Natural killer cell (primary cell): Measurements from ENCODE around the gene PHF3. TPM values are rescaled to one million over a fixed set of nuclear protein-coding genes. Genes with fewer than 3 reads are reported as not detected.
"Not testable (repeated sequence)": the region's sequence is repeated elsewhere in the genome, so short reads cannot be mapped to it uniquely, and the experiment has no call there.

Experiments used
- ATAC-seq, 3 donors: fragments of 150-1000 bp in 2 of 3; fragments of 200-7000 bp in 1 of 3; cut with Tn5 transposase; 1 replicate in 1 of 3; 2 replicates in 2 of 3; pipeline ENCODE4 v1.10.0; 2021; ENCODE audit warnings: mild to moderate bottlenecking in 2 of 3, moderate library complexity in 2 of 3
- DNase-seq, 2 donors: peaks; one replicate each; pipeline versions ENCODE4 v3.0.0 to v3.0.0-alpha.2; 2013 to 2021; ENCODE audit warnings: mixed read lengths in 1 of 2
- H3K27ac ChIP-seq: one replicate; pipeline ENCODE4 v1.5.1; 2013; ENCODE audit warnings: mild to moderate bottlenecking, low read length
- H3K27me3 ChIP-seq: one replicate; pipeline ENCODE4 v1.6.1; 2013; ENCODE audit warnings: low read length; ENCODE audit not compliant: control insufficient read depth, insufficient read depth
- H3K36me3 ChIP-seq: one replicate; pipeline ENCODE4 v1.6.1; 2013; ENCODE audit warnings: low read length; ENCODE audit not compliant: control insufficient read depth, insufficient read depth
- H3K4me1 ChIP-seq: one replicate; pipeline ENCODE4 v1.6.1; 2013; ENCODE audit warnings: low read length; ENCODE audit not compliant: control insufficient read depth, insufficient read depth
- H3K4me3 ChIP-seq: one replicate; pipeline ENCODE4 v1.5.1; 2013; ENCODE audit warnings: low read length
- H3K9me3 ChIP-seq: one replicate; pipeline ENCODE4 v1.6.1; 2013; ENCODE audit warnings: low read length; ENCODE audit not compliant: control insufficient read depth, insufficient read depth
- H3K27ac Mint-ChIP-seq, 2 donors: one replicate each; pipeline ENCODE4 v1.8.0; 2022; ENCODE audit warnings: mild to moderate bottlenecking in 2 of 2, mixed read lengths in 2 of 2, moderate library complexity in 1 of 2
- H3K27me3 Mint-ChIP-seq, 2 donors: one replicate each; pipeline ENCODE4 v1.8.0; 2022; ENCODE audit warnings: low read depth in 2 of 2, mixed read lengths in 2 of 2
- H3K36me3 Mint-ChIP-seq: one replicate; pipeline ENCODE4 v1.8.0; 2022; ENCODE audit warnings: mixed read lengths
- H3K4me1 Mint-ChIP-seq, 2 donors: one replicate each; pipeline ENCODE4 v1.8.0; 2022; ENCODE audit warnings: mixed read lengths in 2 of 2
- H3K4me3 Mint-ChIP-seq: one replicate; pipeline ENCODE4 v1.8.0; 2022; ENCODE audit warnings: mild to moderate bottlenecking, moderate library complexity, mixed read lengths
- H3K9me3 Mint-ChIP-seq, 2 donors: one replicate each; pipeline ENCODE4 v1.8.0; 2022; ENCODE audit warnings: mixed read lengths in 2 of 2
- WGBS: methylation state at CpG from one replicate; pipeline ENCODE4 v1.1.7; 2013; ENCODE audit warnings: missing lambda C conversion rate; ENCODE audit not compliant: insufficient coverage; 5-methylcytosine and 5-hydroxymethylcytosine counted together
- intact Hi-C: fragments of 100-400 bp; cut with micrococcal nuclease; formaldehyde crosslinking; loops from one replicate; pipeline ENCODE4 v1.14.2; 2022
- total RNA-seq, 4 donors: library from RNA; stranded (reverse); fragments of 120-200 nt in 1 of 4; gene quantifications; one replicate each; pipeline versions ENCODE4 v1.2.3 to v1.2.4, GENCODE V29; 2013 to 2022
- TF ChIP-seq, protein P1 (sequence below): fragments of 200-600 bp; IDR thresholded peaks from one replicate; pipeline ENCODE4 v1.8.0; 2022; ENCODE audit warnings: antibody characterized with exemption

Gene PHF3
- total RNA-seq, 3 donors from 2014 or later (not counting 1 experiment from before 2014, with no cell fraction given): 80.2 to 84.4 (median 84.0) TPM

DNA sequence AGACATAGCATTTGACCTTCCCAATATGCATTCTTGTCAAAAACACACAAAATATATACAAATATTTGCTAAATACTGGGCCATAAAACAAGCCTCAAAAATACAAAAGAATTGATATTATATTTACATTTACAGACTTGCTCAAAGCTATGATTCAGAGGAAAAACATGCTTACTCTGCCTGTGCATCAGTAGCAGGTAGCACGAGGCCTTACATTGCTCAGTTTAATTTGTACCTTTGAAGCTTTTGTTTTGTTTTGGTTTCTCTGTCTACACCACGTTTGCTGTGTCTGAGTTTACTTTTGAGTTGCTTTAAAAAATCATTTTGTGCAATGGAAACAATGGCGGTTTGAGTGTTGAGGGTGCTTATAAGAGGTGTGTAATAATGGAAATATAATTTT, 99.3 kb downstream of the PHF3 start:
- no peak overlapping the region for H3K4me3 Mint-ChIP-seq
- no peaks in the 10 kb centered on the region for H3K27me3 Mint-ChIP-seq
- TF ChIP-seq, protein P1, sequence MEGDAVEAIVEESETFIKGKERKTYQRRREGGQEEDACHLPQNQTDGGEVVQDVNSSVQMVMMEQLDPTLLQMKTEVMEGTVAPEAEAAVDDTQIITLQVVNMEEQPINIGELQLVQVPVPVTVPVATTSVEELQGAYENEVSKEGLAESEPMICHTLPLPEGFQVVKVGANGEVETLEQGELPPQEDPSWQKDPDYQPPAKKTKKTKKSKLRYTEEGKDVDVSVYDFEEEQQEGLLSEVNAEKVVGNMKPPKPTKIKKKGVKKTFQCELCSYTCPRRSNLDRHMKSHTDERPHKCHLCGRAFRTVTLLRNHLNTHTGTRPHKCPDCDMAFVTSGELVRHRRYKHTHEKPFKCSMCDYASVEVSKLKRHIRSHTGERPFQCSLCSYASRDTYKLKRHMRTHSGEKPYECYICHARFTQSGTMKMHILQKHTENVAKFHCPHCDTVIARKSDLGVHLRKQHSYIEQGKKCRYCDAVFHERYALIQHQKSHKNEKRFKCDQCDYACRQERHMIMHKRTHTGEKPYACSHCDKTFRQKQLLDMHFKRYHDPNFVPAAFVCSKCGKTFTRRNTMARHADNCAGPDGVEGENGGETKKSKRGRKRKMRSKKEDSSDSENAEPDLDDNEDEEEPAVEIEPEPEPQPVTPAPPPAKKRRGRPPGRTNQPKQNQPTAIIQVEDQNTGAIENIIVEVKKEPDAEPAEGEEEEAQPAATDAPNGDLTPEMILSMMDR: no peak
- no peak overlapping the region for H3K27ac Mint-ChIP-seq
- Histone ChIP-seq H3K27me3 (no peaks in the 10 kb centered on the region), H3K36me3 (no peaks in the 10 kb centered on the region), H3K4me3 (no peak overlapping the region), H3K4me1 (no peaks in the 10 kb centered on the region), H3K9me3 (no peaks in the 10 kb centered on the region), H3K27ac (no peak overlapping the region)
- H3K9me3 Mint-ChIP-seq: no peaks in the 10 kb centered on the region
- ATAC-seq (no peak), DNase-seq (no peak)
- 86% methylated on average over 2 of the region's 3 CpGs for WGBS
- intact Hi-C loops: no loop called here
- no peaks in the 10 kb centered on the region for H3K36me3 Mint-ChIP-seq
- peaks cover 0 to 8% of the 10 kb centered on the region in 2 donors for H3K4me1 Mint-ChIP-seq

DNA sequence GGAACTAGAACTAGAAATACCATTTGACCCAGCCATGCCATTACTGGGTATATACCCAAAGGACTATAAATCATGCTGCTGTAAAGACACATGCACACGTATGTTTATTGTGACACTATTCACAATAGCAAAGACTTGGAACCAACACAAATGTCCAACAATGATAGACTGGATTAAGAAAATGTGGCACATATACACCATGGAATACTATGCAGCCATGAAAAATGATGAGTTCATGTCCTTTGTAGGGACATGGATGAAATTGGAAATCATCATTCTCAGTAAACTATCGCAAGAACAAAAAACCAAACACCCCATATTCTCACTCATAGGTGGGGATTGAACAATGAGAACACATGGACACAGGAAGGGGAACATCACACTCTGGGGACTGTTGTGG, 102.6 kb downstream of the PHF3 start:
- H3K4me1 ChIP-seq, H3K36me3 ChIP-seq, ATAC-seq, H3K27me3 ChIP-seq, intact Hi-C loops, H3K4me3 Mint-ChIP-seq, H3K27ac ChIP-seq, H3K27ac Mint-ChIP-seq, DNase-seq, H3K4me3 ChIP-seq, H3K36me3 Mint-ChIP-seq, H3K9me3 Mint-ChIP-seq, H3K27me3 Mint-ChIP-seq, H3K9me3 ChIP-seq, H3K4me1 Mint-ChIP-seq: not testable (repeated sequence)
- WGBS: no CpG with 5 or more reads among the region's 2 CpGs

DNA sequence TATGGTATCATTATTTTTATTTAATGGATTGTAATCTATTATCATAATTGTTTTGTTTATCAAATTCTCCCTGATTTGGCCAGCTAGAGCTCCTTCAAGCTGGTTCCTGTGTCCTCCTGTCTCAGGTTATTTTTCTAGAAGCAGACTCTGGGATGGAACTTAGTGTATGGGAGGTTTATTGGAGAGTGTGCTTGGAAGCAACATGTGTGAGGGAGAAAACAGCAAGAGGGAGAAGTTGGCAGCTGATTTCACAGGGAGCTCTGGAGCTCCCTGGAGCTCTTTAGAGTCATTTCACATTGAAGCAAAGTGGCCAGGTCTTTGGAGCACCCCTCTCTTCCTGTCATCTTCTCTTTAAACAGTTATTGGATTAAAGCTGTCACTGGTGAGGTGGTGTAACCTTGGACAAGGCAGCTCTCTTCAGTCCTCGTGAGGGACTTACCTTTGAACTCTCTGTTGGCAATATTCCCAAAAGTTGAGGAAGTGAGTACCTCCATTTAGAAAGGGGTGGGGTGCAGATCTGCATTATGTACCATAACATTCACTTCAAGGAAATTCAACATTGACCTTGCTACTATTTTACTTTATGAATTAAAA, 103.6 kb downstream of the PHF3 start:
- Mint-ChIP-seq H3K27ac (no peak overlapping the region), H3K4me3 (no peak overlapping the region), H3K9me3 (no peaks in the 10 kb centered on the region), H3K36me3 (no peaks in the 10 kb centered on the region), H3K4me1 (peaks cover 5 to 6% of the 10 kb centered on the region in 2 donors), H3K27me3 (no peaks in the 10 kb centered on the region)
- no peaks in the 10 kb centered on the region for H3K4me1 ChIP-seq
- no peak overlapping the region for H3K4me3 ChIP-seq
- no peaks in the 10 kb centered on the region for H3K27me3 ChIP-seq
- TF ChIP-seq, protein P1: no peak
- intact Hi-C loops: no loop called here
- DNase-seq (no peak), ATAC-seq (no peak)
- no peaks in the 10 kb centered on the region for H3K9me3 ChIP-seq
- H3K27ac ChIP-seq: no peak overlapping the region
- 56% methylated on average over 1 of the region's 1 CpG for WGBS
- H3K36me3 ChIP-seq: no peaks in the 10 kb centered on the region

DNA sequence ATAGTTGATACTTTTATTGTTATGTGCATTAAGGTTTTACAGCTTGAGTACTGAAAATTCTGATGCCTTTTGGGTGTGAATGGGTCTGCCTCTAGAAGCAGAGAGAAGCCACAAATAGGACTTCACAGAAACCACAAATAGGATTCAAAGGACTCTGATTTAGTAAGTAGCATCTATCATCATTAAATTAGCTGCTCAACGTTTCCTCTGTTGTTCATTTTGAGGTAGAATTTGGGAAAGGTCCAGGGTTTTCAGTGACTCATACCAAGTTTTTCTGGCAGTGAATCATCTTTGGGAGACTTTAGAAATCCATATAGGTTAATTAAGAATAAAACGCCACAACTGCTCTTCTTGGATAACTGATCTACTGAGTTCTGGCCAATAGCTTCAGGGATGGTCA, 105.1 kb downstream of the PHF3 start:
- no peak for ATAC-seq
- H3K36me3 Mint-ChIP-seq: no peaks in the 10 kb centered on the region
- H3K9me3 Mint-ChIP-seq: no peaks in the 10 kb centered on the region
- TF ChIP-seq, protein P1: no peak
- Histone ChIP-seq H3K27ac (no peak overlapping the region), H3K36me3 (no peaks in the 10 kb centered on the region), H3K4me1 (no peaks in the 10 kb centered on the region), H3K9me3 (no peaks in the 10 kb centered on the region), H3K27me3 (no peaks in the 10 kb centered on the region), H3K4me3 (no peak overlapping the region)
- H3K4me3 Mint-ChIP-seq: no peak overlapping the region
- WGBS: 100% methylated on average over 1 of the region's 2 CpGs
- no peaks in the 10 kb centered on the region for H3K27me3 Mint-ChIP-seq
- H3K27ac Mint-ChIP-seq: no peak overlapping the region
- intact Hi-C loops: no loop called here
- H3K4me1 Mint-ChIP-seq: peaks cover under 1 to 6% of the 10 kb centered on the region in 2 donors
- no peak for DNase-seq
